HL-60 (cell line): ENCODE measurements around the gene MARVELD1.

Experiments
- CTCF ChIP-seq: IDR thresholded peaks from one replicate; pipeline ENCODE4 v1.5.1; 2011; ENCODE audit warnings: low read length, control low read depth, inconsistent platforms; ENCODE audit not compliant: insufficient read depth
- GABPA ChIP-seq: IDR thresholded peaks from 2 replicates; pipeline ENCODE4 v1.6.1; 2012; ENCODE audit warnings: low read depth
- POLR2AphosphoS5 ChIP-seq: IDR thresholded peaks from 2 replicates; pipeline ENCODE4 v1.6.1; 2012; ENCODE audit warnings: low read depth
- SPI1 ChIP-seq: IDR thresholded peaks from 2 replicates; pipeline ENCODE4 v1.6.1; 2012; ENCODE audit warnings: low read depth, mild to moderate bottlenecking, borderline replicate concordance

- TF ChIP-seq CTCF (no peak), POLR2AphosphoS5 (no peak), GABPA (no peak), SPI1 (no peak)
Measured at GRCh38 chr10:97686301-97686961, 27.1 kb upstream of the MARVELD1 start.
